Keratinocyte (primary cell): Measurements from ENCODE around the gene NGB. TPM values are rescaled to one million over a fixed set of nuclear protein-coding genes. Genes with fewer than 3 reads are reported as not detected.

Experiments used
- DNase-seq: peaks from one replicate; pipeline ENCODE4 v3.0.0-alpha.2; 2011; ENCODE audit warnings: low read depth, missing footprints, low spot score
- FAIRE-seq: peaks from 2 replicates; lab custom pipeline; 2011; peaks lifted over from hg19 to GRCh38; lab: Jason Lieb, UNC
- H2AFZ ChIP-seq: 2 replicates; pipeline ENCODE4 v1.6.0; 2012; ENCODE audit warnings: low read length, control low read depth, inconsistent platforms; ENCODE audit not compliant: control insufficient read depth
- H3K27ac ChIP-seq: 2 replicates; pipeline ENCODE4 v1.5.1; 2011; ENCODE audit warnings: low read length; ENCODE audit not compliant: control insufficient read depth, insufficient read depth
- H3K27me3 ChIP-seq: 3 replicates; pipeline ENCODE4 v1.6.0; 2011; ENCODE audit warnings: low read length; ENCODE audit not compliant: control insufficient read depth, insufficient read depth; ENCODE audit errors: extremely low read depth
- H3K36me3 ChIP-seq, 2 experiments: 2 replicates in 1 of 2; 3 replicates in 1 of 2; pipeline ENCODE4 v1.5.1; 2011; ENCODE audit warnings: low read length in 2 of 2, mild to moderate bottlenecking in 1 of 2; ENCODE audit not compliant: control insufficient read depth in 2 of 2, insufficient read depth in 2 of 2; ENCODE audit errors: extremely low read depth in 1 of 2
- H3K4me1 ChIP-seq: 3 replicates; pipeline ENCODE4 v1.5.1; 2011; ENCODE audit warnings: low read length; ENCODE audit not compliant: control insufficient read depth, insufficient read depth; ENCODE audit errors: extremely low read depth
- H3K4me2 ChIP-seq: 3 replicates; pipeline ENCODE4 v1.6.0; 2011; ENCODE audit warnings: low read depth, low read length; ENCODE audit not compliant: control insufficient read depth, insufficient read depth; ENCODE audit errors: extremely low read depth
- H3K4me3 ChIP-seq, 3 experiments: fragments of 200-600 bp in 1 of 3; sonication (generic) in 1 of 3; 2 replicates in 2 of 3; 3 replicates in 1 of 3; pipeline ENCODE4 v1.5.1; 2011 to 2016; ENCODE audit warnings: low read length in 3 of 3, mild to moderate bottlenecking in 3 of 3, control low read depth in 2 of 3, inconsistent platforms in 1 of 3, low read depth in 1 of 3, mixed read lengths in 1 of 3, mixed run types in 1 of 3, moderate library complexity in 1 of 3; ENCODE audit not compliant: control insufficient read depth in 2 of 3, insufficient read depth in 2 of 3; ENCODE audit errors: extremely low read depth in 1 of 3
- H3K79me2 ChIP-seq: 2 replicates; pipeline ENCODE4 v1.6.0; 2012; ENCODE audit warnings: low read length; ENCODE audit not compliant: control insufficient read depth, insufficient read depth
- H3K9ac ChIP-seq: 3 replicates; pipeline ENCODE4 v1.6.0; 2011; ENCODE audit warnings: low read length; ENCODE audit not compliant: control insufficient read depth, insufficient read depth; ENCODE audit errors: extremely low read depth
- H3K9me1 ChIP-seq: 3 replicates; pipeline ENCODE4 v1.6.0; 2011; ENCODE audit warnings: low read length; ENCODE audit not compliant: control insufficient read depth, insufficient read depth; ENCODE audit errors: extremely low read depth
- H3K9me3 ChIP-seq: 2 replicates; pipeline ENCODE4 v1.5.1; 2012; ENCODE audit warnings: low read depth, low read length; ENCODE audit not compliant: control insufficient read depth
- H4K20me1 ChIP-seq: 3 replicates; pipeline ENCODE4 v1.6.0; 2011; ENCODE audit warnings: low read length; ENCODE audit not compliant: control insufficient read depth, insufficient read depth; ENCODE audit errors: extremely low read depth
- CTCF ChIP-seq, 3 experiments: IDR thresholded peaks in 1 of 3; conservative IDR thresholded peaks in 1 of 3; optimal IDR thresholded peaks in 1 of 3; 2 replicates in 2 of 3; 3 replicates in 1 of 3; pipeline versions ENCODE3 to v1.5.1; 2011; ENCODE audit warnings: low read length in 3 of 3, mild to moderate bottlenecking in 3 of 3, moderate library complexity in 2 of 3, control low read depth in 1 of 3, inconsistent platforms in 1 of 3; ENCODE audit not compliant: insufficient read depth in 2 of 3; ENCODE audit errors: extremely low read depth in 1 of 3
- EZH2 ChIP-seq: IDR thresholded peaks from one replicate; pipeline ENCODE4 v1.6.1; 2012; ENCODE audit warnings: inconsistent platforms, mild to moderate bottlenecking, low read length, moderate library complexity
- dilution Hi-C: fragments of 300-500 bp; cut with MboI; formaldehyde crosslinking; loops from one replicate; pipeline ENCODE4 v1.7.0; 2020; ENCODE audit warnings: low sequenced_read_pairs; ENCODE audit not compliant: extremely low pct_ligation_motif_present
- polyA plus RNA-seq, 5 experiments: library from polyadenylated mRNA; depleted of rRNA in 3 of 5; stranded (reverse) in 3 of 5; stranded (forward) in 1 of 5; unstranded in 1 of 5; fragments of >200 nt; gene quantifications; 1 replicate in 1 of 5; 2 replicates in 3 of 5; 3 replicates in 1 of 5; pipeline versions ENCODE4 v1.2.1 to v1.2.3, GENCODE V29; 2011 to 2012; ENCODE audit warnings: missing spikeins in 2 of 5, low read depth in 1 of 5, low replicate concordance in 1 of 5

The NGB gene
- polyA plus RNA-seq, 1 donor (not counting 4 experiments of a cell fraction or from before 2014, with no cell fraction given) = not detected

- no peak overlapping the region for H2AFZ ChIP-seq
- no peaks in the 10 kb centered on the region for H3K9me1 ChIP-seq
- H4K20me1 ChIP-seq = no peaks in the 10 kb centered on the region
- no peak overlapping the region for H3K4me3 ChIP-seq
- H3K27ac ChIP-seq = no peak overlapping the region
- no peaks in the 10 kb centered on the region for H3K4me1 ChIP-seq
- no peaks in the 10 kb centered on the region for H3K27me3 ChIP-seq
- H3K9me3 ChIP-seq = no peaks in the 10 kb centered on the region
- dilution Hi-C loops = no loop called here
- H3K79me2 ChIP-seq = no peaks in the 10 kb centered on the region
- H3K36me3 ChIP-seq = no peaks in the 10 kb centered on the region
- TF ChIP-seq CTCF (optimal IDR thresholded peaks at IDR 0.05 in 1 of 3, IDR thresholded peaks at IDR 0.05 in 1 of 3, conservative IDR thresholded peaks at IDR 0.05 in 1 of 3; ENCODE audit: extremely low read depth in 1 of 3, insufficient read depth in 2 of 3, low read length in 3 of 3) = no peak
- TF ChIP-seq EZH2 = no peak
- DNase-seq (no peak), FAIRE-seq (no peak)
- H3K4me2 ChIP-seq = no peak overlapping the region
- no peak overlapping the region for H3K9ac ChIP-seq
These were observed 31.6 kb downstream of the NGB start for GRCh38 chr14:77239412-77239811.

GRCh38 chr14:77238996-77239395 is 32.0 kb downstream of the NGB start:
- FAIRE-seq (no peak), DNase-seq (no peak)
- no peak overlapping the region for H3K4me2 ChIP-seq
- H3K4me3 ChIP-seq = no peak overlapping the region
- H3K9ac ChIP-seq = no peak overlapping the region
- H3K9me1 ChIP-seq = no peaks in the 10 kb centered on the region
- H3K9me3 ChIP-seq = no peaks in the 10 kb centered on the region
- dilution Hi-C loops = no loop called here
- no peaks in the 10 kb centered on the region for H3K36me3 ChIP-seq
- no peaks in the 10 kb centered on the region for H4K20me1 ChIP-seq
- no peak for TF ChIP-seq EZH2
- TF ChIP-seq CTCF (optimal IDR thresholded peaks at IDR 0.05 in 1 of 3, IDR thresholded peaks at IDR 0.05 in 1 of 3, conservative IDR thresholded peaks at IDR 0.05 in 1 of 3; ENCODE audit: extremely low read depth in 1 of 3, insufficient read depth in 2 of 3, low read length in 3 of 3) = no peak
- no peak overlapping the region for H3K27ac ChIP-seq
- no peaks in the 10 kb centered on the region for H3K27me3 ChIP-seq
- no peaks in the 10 kb centered on the region for H3K79me2 ChIP-seq
- H2AFZ ChIP-seq = no peak overlapping the region
- no peaks in the 10 kb centered on the region for H3K4me1 ChIP-seq
